SK-N-SH treated with all-trans-retinoic acid at 6 μM for 48 hours (cell line): ENCODE results near the gene FBLN2.

Experiments used
- ATAC-seq: fragments of 200-7000 bp; cut with Tn5 transposase; 3 replicates; pipeline ENCODE4 v1.9.1; 2020; ENCODE audit warnings: mild to moderate bottlenecking, moderate library complexity
- ARNTL ChIP-seq: fragments of 450-650 bp; formaldehyde crosslinking; IDR thresholded peaks from 2 replicates; pipeline ENCODE4 v1.5.0; 2020; ENCODE audit warnings: low read depth, mild to moderate bottlenecking, moderate library complexity, borderline replicate concordance
- BACH2 ChIP-seq: fragments of 250-450 bp; sonication (Bioruptor Pico); IDR thresholded peaks from 2 replicates; pipeline ENCODE4 v1.9.0; 2021; ENCODE audit warnings: mild to moderate bottlenecking, borderline replicate concordance
- CREB5 ChIP-seq: fragments of 250-450 bp; sonication (Bioruptor Pico); IDR thresholded peaks from 2 replicates; pipeline ENCODE4 v1.5.1; 2020; ENCODE audit warnings: low read depth, mild to moderate bottlenecking, moderate library complexity
- CSDC2 ChIP-seq: fragments of 250-450 bp; sonication (Bioruptor Pico); IDR thresholded peaks from 2 replicates; pipeline ENCODE4 v1.5.0; 2020; ENCODE audit warnings: mild to moderate bottlenecking, moderate library complexity
- CSRNP3 ChIP-seq: fragments of 250-450 bp; sonication (Bioruptor Pico); IDR thresholded peaks from 2 replicates; pipeline ENCODE4 v1.5.1; 2021; ENCODE audit warnings: mild to moderate bottlenecking, moderate library complexity
- ESRRG ChIP-seq: fragments of 250-450 bp; sonication (Bioruptor Pico); IDR thresholded peaks from 2 replicates; pipeline ENCODE4 v1.6.1; 2021; ENCODE audit warnings: mild to moderate bottlenecking
- GLIS3 ChIP-seq: fragments of 250-450 bp; sonication (Bioruptor Pico); IDR thresholded peaks from 2 replicates; pipeline ENCODE4 v1.5.0; 2020; ENCODE audit warnings: mild to moderate bottlenecking, moderate library complexity
- ISL1 ChIP-seq: fragments of 250-450 bp; sonication (Bioruptor Pico); IDR thresholded peaks from 2 replicates; pipeline ENCODE4 v2.1.2; 2022; ENCODE audit warnings: mild to moderate bottlenecking, moderate library complexity
- OSR1 ChIP-seq: fragments of 250-450 bp; sonication (Bioruptor Pico); IDR thresholded peaks from 2 replicates; pipeline ENCODE4 v1.8.0; 2022; ENCODE audit warnings: moderate library complexity, mild to moderate bottlenecking, inconsistent platforms
- PATZ1 ChIP-seq: fragments of 250-450 bp; sonication (Bioruptor Pico); IDR thresholded peaks from 2 replicates; pipeline ENCODE4 v1.8.0; 2020; ENCODE audit warnings: mild to moderate bottlenecking, moderate library complexity, borderline replicate concordance
- POU6F1 ChIP-seq: fragments of 250-450 bp; sonication (Bioruptor Pico); IDR thresholded peaks from 2 replicates; pipeline ENCODE4 v1.8.0; 2021; ENCODE audit warnings: low read depth, mild to moderate bottlenecking, moderate library complexity, borderline replicate concordance
- PPARA ChIP-seq: fragments of 250-450 bp; sonication (Bioruptor Pico); IDR thresholded peaks from 2 replicates; pipeline ENCODE4 v1.5.0; 2020; ENCODE audit warnings: mild to moderate bottlenecking, borderline replicate concordance
- RARB ChIP-seq: fragments of 250-450 bp; sonication (Bioruptor Pico); IDR thresholded peaks from 2 replicates; pipeline ENCODE4 v1.8.0; 2021; ENCODE audit warnings: mild to moderate bottlenecking, moderate library complexity
- SNAI2 ChIP-seq: fragments of 250-450 bp; sonication (Bioruptor Pico); IDR thresholded peaks from 2 replicates; pipeline ENCODE4 v1.5.0; 2020; ENCODE audit warnings: mild to moderate bottlenecking, moderate library complexity
- TCF4 ChIP-seq: fragments of 250-450 bp; sonication (Bioruptor Pico); IDR thresholded peaks from 2 replicates; pipeline ENCODE4 v1.8.0; 2021; ENCODE audit warnings: mild to moderate bottlenecking, moderate library complexity, borderline replicate concordance
- TOX ChIP-seq: fragments of 250-450 bp; sonication (Bioruptor Pico); IDR thresholded peaks from 2 replicates; pipeline ENCODE4 v1.8.0; 2021; ENCODE audit warnings: mild to moderate bottlenecking, moderate library complexity, borderline replicate concordance
- TSHZ2 ChIP-seq: fragments of 250-450 bp; sonication (Bioruptor Pico); IDR thresholded peaks from 2 replicates; pipeline ENCODE4 v1.5.0; 2020; ENCODE audit warnings: mild to moderate bottlenecking, moderate library complexity
- ZC3H10 ChIP-seq: fragments of 250-450 bp; sonication (Bioruptor Pico); IDR thresholded peaks from 2 replicates; pipeline ENCODE4 v1.5.1; 2021; ENCODE audit warnings: mild to moderate bottlenecking, moderate library complexity
- ZFP3 ChIP-seq: fragments of 250-450 bp; sonication (Bioruptor Pico); IDR thresholded peaks from 2 replicates; pipeline ENCODE4 v1.5.0; 2020; ENCODE audit warnings: mild to moderate bottlenecking, moderate library complexity
- ZFP30 ChIP-seq: fragments of 450-650 bp; formaldehyde crosslinking; IDR thresholded peaks from 2 replicates; pipeline ENCODE4 v1.5.0; 2022; ENCODE audit warnings: mild to moderate bottlenecking, moderate library complexity
- ZNF565 ChIP-seq: fragments of 450-650 bp; formaldehyde crosslinking; conservative IDR thresholded peaks from 2 replicates; pipeline ENCODE4 v1.5.0; 2020; ENCODE audit warnings: low read depth, mild to moderate bottlenecking, moderate library complexity
- ZNF8 ChIP-seq: fragments of 450-650 bp; formaldehyde crosslinking; IDR thresholded peaks from 2 replicates; pipeline ENCODE4 v1.5.0; 2020; ENCODE audit warnings: mild to moderate bottlenecking, moderate library complexity

The FBLN2 gene

GRCh38 chr3:13571264-13571663 is 22.3 kb downstream of the FBLN2 start (continued):
- TF ChIP-seq ZFP30 (CRISPR knock-in tag): no peak
- no peak for TF ChIP-seq BACH2
- TF ChIP-seq TCF4: no peak
- no peak for TF ChIP-seq CSDC2 (CRISPR knock-in tag)
- TF ChIP-seq ZNF565 (CRISPR knock-in tag): no peak
- TF ChIP-seq POU6F1 (CRISPR knock-in tag): no peak
- no peak for TF ChIP-seq CSRNP3 (CRISPR knock-in tag)
- TF ChIP-seq ZNF8 (CRISPR knock-in tag): no peak

- no peak for TF ChIP-seq CREB5 (CRISPR knock-in tag)
- TF ChIP-seq CSDC2 (CRISPR knock-in tag): no peak
- TF ChIP-seq OSR1 (CRISPR knock-in tag): no peak
- TF ChIP-seq ISL1 (CRISPR knock-in tag): no peak
- TF ChIP-seq GLIS3: no peak
- no peak for TF ChIP-seq BACH2
- no peak for TF ChIP-seq PATZ1 (CRISPR knock-in tag)
- no peak for TF ChIP-seq TOX (CRISPR knock-in tag)
- TF ChIP-seq TSHZ2 (CRISPR knock-in tag): no peak
- no peak for TF ChIP-seq SNAI2 (CRISPR knock-in tag)
- no peak for TF ChIP-seq ZC3H10
- no peak for TF ChIP-seq ESRRG (CRISPR knock-in tag)
- TF ChIP-seq ZFP3: no peak
- no peak for TF ChIP-seq RARB
- TF ChIP-seq CSRNP3 (CRISPR knock-in tag): no peak
- TF ChIP-seq TCF4: no peak
- TF ChIP-seq ARNTL (CRISPR knock-in tag): no peak
- TF ChIP-seq PPARA: no peak
- ATAC-seq: no peak
Measured at GRCh38 chr3:13571831-13572750, 23.2 kb downstream of the FBLN2 start.
